Type B pancreatic cell (in vitro differentiated cells): ENCODE results near the gene RGS9BP. TPM values are rescaled to one million over a fixed set of nuclear protein-coding genes. Genes with fewer than 3 reads are reported as not detected.

Source experiments
- DNase-seq: peaks from one replicate; pipeline ENCODE4 v3.0.0; 2021; ENCODE audit warnings: mixed read lengths; ENCODE audit not compliant: unreplicated experiment; ENCODE audit errors: extremely low spot score
- H3K27ac Mint-ChIP-seq: 2 replicates; pipeline ENCODE4 v1.8.0; 2021; ENCODE audit warnings: mild to moderate bottlenecking, mixed read lengths
- H3K27me3 Mint-ChIP-seq: 2 replicates; pipeline ENCODE4 v1.8.0; 2021; ENCODE audit warnings: mixed read lengths
- H3K36me3 Mint-ChIP-seq: 2 replicates; pipeline ENCODE4 v1.8.0; 2021; ENCODE audit warnings: mixed read lengths
- H3K4me1 Mint-ChIP-seq: one replicate; pipeline ENCODE4 v1.8.0; 2021; ENCODE audit warnings: mixed read lengths; ENCODE audit not compliant: unreplicated experiment
- H3K4me3 Mint-ChIP-seq: 2 replicates; pipeline ENCODE4 v1.8.0; 2021; ENCODE audit warnings: mild to moderate bottlenecking, mixed read lengths
- H3K9me3 Mint-ChIP-seq: 2 replicates; pipeline ENCODE4 v1.8.0; 2021; ENCODE audit warnings: mixed read lengths
- long read RNA-seq: library from polyadenylated mRNA; unstranded; transcript quantifications from one replicate; pipeline ENCODE4 v2.0.0, GENCODE V29; 2020
- total RNA-seq: library from RNA; stranded (reverse); gene quantifications from 2 replicates; pipeline ENCODE4 v1.2.1, GENCODE V29; 2021; ENCODE audit warnings: low replicate concordance
- TF ChIP-seq, protein P1 (sequence below): fragments of 200-600 bp; sonication (generic); conservative IDR thresholded peaks from 2 replicates; pipeline ENCODE4 v1.5.0; 2021; ENCODE audit warnings: antibody characterized with exemption, mild to moderate bottlenecking

The RGS9BP gene, protein sequence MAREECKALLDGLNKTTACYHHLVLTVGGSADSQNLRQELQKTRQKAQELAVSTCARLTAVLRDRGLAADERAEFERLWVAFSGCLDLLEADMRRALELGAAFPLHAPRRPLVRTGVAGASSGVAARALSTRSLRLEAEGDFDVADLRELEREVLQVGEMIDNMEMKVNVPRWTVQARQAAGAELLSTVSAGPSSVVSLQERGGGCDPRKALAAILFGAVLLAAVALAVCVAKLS
- 1.4 TPM in 2 replicates for total RNA-seq
- long read RNA-seq, result 0 reads

DNA sequence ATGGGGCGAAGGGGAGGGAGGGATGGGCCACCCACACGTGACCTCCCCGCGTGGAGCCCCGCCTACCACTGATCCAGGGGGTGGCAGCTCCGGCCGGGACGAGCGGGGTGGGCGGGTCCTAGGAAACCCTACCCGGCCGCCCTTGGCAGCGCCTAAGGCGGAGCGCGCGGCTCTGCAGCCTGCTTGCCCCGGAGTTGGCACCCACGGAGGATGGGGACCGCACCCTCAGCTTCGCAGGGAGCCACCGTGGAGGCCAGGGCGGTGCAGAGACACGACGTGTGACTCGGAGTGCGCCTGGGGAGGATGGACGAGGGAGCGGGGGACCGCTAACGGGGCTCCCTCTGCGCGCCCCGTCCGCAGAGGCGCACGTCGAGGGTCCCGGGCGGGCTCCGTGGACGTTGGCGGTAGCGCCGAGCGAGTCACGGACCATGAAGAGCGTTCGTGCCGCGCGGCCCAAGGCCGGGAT is at the start of gene RGS9BP:
Gene RGS9BP, plus strand, starts transcription at position 129 of the 466 bp plus-strand sequence. CDS start 416 bp downstream, outside the sequence.
- no peaks in the 10 kb centered on the region for H3K9me3 Mint-ChIP-seq
- peak within 1 kb of the TSS; percentile 67 for H3K27ac Mint-ChIP-seq
- peaks cover 12% of the 10 kb centered on the region for H3K27me3 Mint-ChIP-seq
- DNase-seq, result no peak
- TF ChIP-seq, protein P1, sequence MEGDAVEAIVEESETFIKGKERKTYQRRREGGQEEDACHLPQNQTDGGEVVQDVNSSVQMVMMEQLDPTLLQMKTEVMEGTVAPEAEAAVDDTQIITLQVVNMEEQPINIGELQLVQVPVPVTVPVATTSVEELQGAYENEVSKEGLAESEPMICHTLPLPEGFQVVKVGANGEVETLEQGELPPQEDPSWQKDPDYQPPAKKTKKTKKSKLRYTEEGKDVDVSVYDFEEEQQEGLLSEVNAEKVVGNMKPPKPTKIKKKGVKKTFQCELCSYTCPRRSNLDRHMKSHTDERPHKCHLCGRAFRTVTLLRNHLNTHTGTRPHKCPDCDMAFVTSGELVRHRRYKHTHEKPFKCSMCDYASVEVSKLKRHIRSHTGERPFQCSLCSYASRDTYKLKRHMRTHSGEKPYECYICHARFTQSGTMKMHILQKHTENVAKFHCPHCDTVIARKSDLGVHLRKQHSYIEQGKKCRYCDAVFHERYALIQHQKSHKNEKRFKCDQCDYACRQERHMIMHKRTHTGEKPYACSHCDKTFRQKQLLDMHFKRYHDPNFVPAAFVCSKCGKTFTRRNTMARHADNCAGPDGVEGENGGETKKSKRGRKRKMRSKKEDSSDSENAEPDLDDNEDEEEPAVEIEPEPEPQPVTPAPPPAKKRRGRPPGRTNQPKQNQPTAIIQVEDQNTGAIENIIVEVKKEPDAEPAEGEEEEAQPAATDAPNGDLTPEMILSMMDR, result no peak
- H3K4me1 Mint-ChIP-seq, result peaks cover 13% of the 10 kb centered on the region
- H3K36me3 Mint-ChIP-seq, result peaks cover under 1% of the 10 kb centered on the region
- H3K4me3 Mint-ChIP-seq, result peak within 1 kb of the TSS; percentile 92

DNA sequence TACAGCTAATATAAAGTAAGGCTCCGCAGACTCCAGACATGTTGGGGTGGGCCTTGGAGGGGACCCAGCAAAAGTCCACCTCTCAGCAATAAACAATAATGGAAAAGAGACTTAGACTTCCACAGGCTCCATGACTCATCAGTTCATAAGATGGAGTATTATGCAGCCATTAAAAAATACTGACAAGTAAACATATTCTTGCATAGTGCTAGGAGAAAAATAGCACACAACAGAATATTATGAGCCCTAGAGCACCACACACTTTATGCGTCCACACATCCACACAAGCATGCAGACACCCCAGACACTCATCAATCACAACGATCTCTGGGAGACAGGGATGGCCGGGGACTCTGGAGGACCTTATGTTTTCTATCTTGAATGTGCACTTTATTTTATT is 48.7 kb upstream of the RGS9BP start:
- Mint-ChIP-seq H3K9me3 (no peaks in the 10 kb centered on the region), H3K36me3 (peaks cover 16% of the 10 kb centered on the region)

DNA sequence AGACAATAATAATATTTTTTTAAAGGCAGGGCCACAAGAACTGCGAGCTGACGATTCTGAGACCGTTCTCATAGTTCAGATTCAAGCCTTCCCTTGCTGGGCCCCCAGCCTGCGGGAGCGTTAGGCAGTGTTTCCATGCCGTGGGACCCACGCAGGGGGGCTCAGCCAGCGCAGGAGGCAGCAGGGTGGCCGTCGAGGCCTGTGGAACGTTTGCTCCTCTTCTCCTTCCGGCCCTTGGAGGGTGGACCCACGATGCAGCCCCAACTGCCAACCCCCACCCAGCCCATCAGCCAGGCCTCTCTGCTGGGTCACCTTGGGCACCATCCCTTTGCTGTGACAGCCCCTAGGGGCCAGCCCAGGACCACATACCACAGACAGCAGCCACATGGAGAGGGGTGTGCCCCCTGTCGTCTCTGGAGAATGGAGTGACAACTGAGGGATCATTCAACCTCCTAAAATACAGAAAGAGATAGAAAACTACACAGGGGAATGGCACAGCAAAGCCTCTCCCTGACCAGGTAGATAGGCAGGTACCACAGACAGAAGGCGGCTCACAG is 47.9 kb upstream of the RGS9BP start:
- no peak overlapping the region for H3K27ac Mint-ChIP-seq
- H3K27me3 Mint-ChIP-seq, result no peaks in the 10 kb centered on the region
- H3K9me3 Mint-ChIP-seq, result no peaks in the 10 kb centered on the region
- H3K36me3 Mint-ChIP-seq, result peaks cover 10% of the 10 kb centered on the region
- no peaks in the 10 kb centered on the region for H3K4me1 Mint-ChIP-seq
- no peak for DNase-seq
- no peak overlapping the region for H3K4me3 Mint-ChIP-seq
- TF ChIP-seq, protein P1, result no peak

More for the DNA sequence above, 48.7 kb upstream of the RGS9BP start:
- peaks cover 5% of the 10 kb centered on the region for H3K4me1 Mint-ChIP-seq
- no peak for DNase-seq
- TF ChIP-seq, protein P1, result no peak
- no peak overlapping the region for H3K27ac Mint-ChIP-seq
- no peaks in the 10 kb centered on the region for H3K27me3 Mint-ChIP-seq
- no peak overlapping the region for H3K4me3 Mint-ChIP-seq

DNA sequence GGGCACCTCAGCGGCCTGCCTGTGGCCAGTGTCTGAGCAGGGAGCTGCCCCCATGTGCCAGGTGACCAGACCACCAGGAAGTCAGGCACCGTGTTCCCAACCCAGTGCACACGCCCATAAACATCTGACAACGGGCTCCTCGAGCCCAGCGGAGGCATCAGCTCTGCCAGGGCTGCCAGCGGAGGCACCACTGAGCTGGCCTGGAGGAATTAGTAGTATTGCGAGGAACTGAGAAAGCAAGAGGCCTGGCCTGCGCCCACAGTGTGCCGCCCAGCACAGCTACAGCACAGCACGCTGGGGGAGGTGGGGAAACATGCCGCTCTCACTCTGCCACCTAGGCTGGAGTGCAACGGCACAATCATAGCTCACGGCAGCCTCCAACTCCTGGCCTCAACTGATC is 45.3 kb upstream of the RGS9BP start:
- DNase-seq, result no peak
- TF ChIP-seq, protein P1, result no peak
- Mint-ChIP-seq H3K27me3 (no peaks in the 10 kb centered on the region), H3K4me1 (no peaks in the 10 kb centered on the region), H3K27ac (no peak overlapping the region), H3K9me3 (no peaks in the 10 kb centered on the region), H3K4me3 (no peak overlapping the region), H3K36me3 (peaks cover 15% of the 10 kb centered on the region)

DNA sequence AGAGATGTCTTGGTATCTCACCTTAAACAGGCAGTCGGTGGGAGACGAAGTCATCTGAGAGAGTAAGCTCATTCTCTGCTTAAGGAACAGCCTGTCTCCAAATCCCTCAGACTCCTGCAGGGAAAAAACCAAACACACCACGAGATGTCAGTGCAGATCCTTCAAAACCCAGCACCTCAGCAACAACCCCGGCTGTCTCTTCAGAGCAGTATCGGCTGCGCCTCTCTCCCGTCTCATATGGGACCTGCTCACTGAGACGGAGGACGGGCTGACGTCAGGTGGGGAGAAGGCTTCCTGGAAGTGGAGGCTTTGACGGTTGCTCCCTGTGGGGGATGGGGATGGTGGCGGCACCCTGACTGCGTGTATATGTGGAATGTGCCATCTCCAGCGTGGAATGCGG is 44.3 kb upstream of the RGS9BP start:
- TF ChIP-seq, protein P1, result no peak
- H3K36me3 Mint-ChIP-seq, result peaks cover 15% of the 10 kb centered on the region
- no peak for DNase-seq
- no peaks in the 10 kb centered on the region for H3K4me1 Mint-ChIP-seq
- H3K27ac Mint-ChIP-seq, result no peak overlapping the region
- no peaks in the 10 kb centered on the region for H3K9me3 Mint-ChIP-seq
- no peaks in the 10 kb centered on the region for H3K27me3 Mint-ChIP-seq
- H3K4me3 Mint-ChIP-seq, result no peak overlapping the region
